GM23338 (cell line): ENCODE results near the gene TGOLN2. TPM values are rescaled to one million over a fixed set of nuclear protein-coding genes. Genes with fewer than 3 reads are reported as not detected.

Experiments used
- ATAC-seq: fragments of 200-7000 bp; cut with Tn5 transposase; 3 replicates; pipeline ENCODE4 v1.9.1; 2020
- DNase-seq: peaks from one replicate; pipeline ENCODE4 v3.0.0-alpha.2; 2015; ENCODE audit warnings: low spot score
- H2AFZ ChIP-seq: fragments of 200-600 bp; sonication (generic); 2 replicates; pipeline ENCODE4 v1.8.0; 2016; ENCODE audit warnings: antibody characterized with exemption, mild to moderate bottlenecking, moderate library complexity
- H3F3A ChIP-seq: fragments of 200-600 bp; sonication (generic); replicated peaks from 2 replicates; pipeline ENCODE4 v1.8.0; 2017; ENCODE audit warnings: antibody characterized with exemption, mixed run types, low read depth
- H3K27ac ChIP-seq: fragments of 200-600 bp; sonication (generic); 2 replicates; pipeline ENCODE4 v1.6.1; 2016; ENCODE audit warnings: low read depth
- H3K27me3 ChIP-seq: fragments of 200-600 bp; sonication (generic); 2 replicates; pipeline ENCODE4 v1.8.0; 2016; ENCODE audit warnings: mild to moderate bottlenecking, mixed run types, moderate library complexity; ENCODE audit not compliant: insufficient read depth
- H3K36me3 ChIP-seq: fragments of 200-600 bp; sonication (generic); 2 replicates; pipeline ENCODE4 v1.8.0; 2016; ENCODE audit warnings: mild to moderate bottlenecking; ENCODE audit not compliant: insufficient read depth
- H3K4me1 ChIP-seq: fragments of 200-600 bp; sonication (generic); 2 replicates; pipeline ENCODE4 v1.8.0; 2016; ENCODE audit warnings: mild to moderate bottlenecking, moderate library complexity; ENCODE audit not compliant: insufficient read depth
- H3K4me2 ChIP-seq: fragments of 200-600 bp; sonication (generic); 2 replicates; pipeline ENCODE4 v1.7.1; 2017; ENCODE audit warnings: mixed run types
- H3K4me3 ChIP-seq: fragments of 200-600 bp; sonication (generic); 2 replicates; pipeline ENCODE4 v1.6.1; 2016; ENCODE audit warnings: mixed run types
- H3K79me2 ChIP-seq: fragments of 200-600 bp; sonication (generic); replicated peaks from 2 replicates; pipeline ENCODE4 v1.8.0; 2017; ENCODE audit warnings: mild to moderate bottlenecking; ENCODE audit not compliant: insufficient read depth
- H3K9me2 ChIP-seq: fragments of 200-600 bp; sonication (generic); 2 replicates; pipeline ENCODE4 v1.8.0; 2017; ENCODE audit not compliant: insufficient read depth
- H4K20me1 ChIP-seq: fragments of 200-600 bp; sonication (generic); replicated peaks from 2 replicates; pipeline ENCODE4 v1.8.0; 2017; ENCODE audit warnings: mild to moderate bottlenecking; ENCODE audit not compliant: insufficient read depth
- H3K27ac Mint-ChIP-seq: 2 replicates; pipeline ENCODE4 v1.8.0; 2020; ENCODE audit warnings: inconsistent platforms, mild to moderate bottlenecking, moderate library complexity, mixed read lengths
- H3K27me3 Mint-ChIP-seq: 3 replicates; pipeline ENCODE4 v1.8.0; 2022; ENCODE audit warnings: low read depth, mild to moderate bottlenecking, moderate library complexity, mixed read lengths, inconsistent platforms; ENCODE audit not compliant: insufficient read depth, poor library complexity
- H3K36me3 Mint-ChIP-seq: 3 replicates; pipeline ENCODE4 v1.8.0; 2021; ENCODE audit warnings: low read depth, mild to moderate bottlenecking, inconsistent platforms, moderate library complexity, mixed read lengths
- H3K4me1 Mint-ChIP-seq: 3 replicates; pipeline ENCODE4 v1.8.0; 2020; ENCODE audit warnings: mild to moderate bottlenecking, inconsistent platforms, mixed read lengths
- H3K4me3 Mint-ChIP-seq: 3 replicates; pipeline ENCODE4 v1.8.0; 2021; ENCODE audit warnings: moderate library complexity, mild to moderate bottlenecking, inconsistent platforms, mixed read lengths
- H3K9me3 Mint-ChIP-seq: 3 replicates; pipeline ENCODE4 v1.8.0; 2020; ENCODE audit warnings: moderate library complexity, mild to moderate bottlenecking, inconsistent platforms, mixed read lengths
- CREB1 ChIP-seq: fragments of 250-450 bp; sonication (Bioruptor Pico); IDR thresholded peaks from 2 replicates; pipeline ENCODE4 v1.5.0; 2020; ENCODE audit warnings: low read depth, mild to moderate bottlenecking, moderate library complexity
- EZH2 ChIP-seq: fragments of 200-600 bp; sonication (generic); IDR thresholded peaks from one replicate; pipeline ENCODE4 v1.8.0; 2017; ENCODE audit warnings: antibody characterized with exemption, mild to moderate bottlenecking, low read depth; ENCODE audit not compliant: unreplicated experiment
- EZH2phosphoT487 ChIP-seq: fragments of 200-600 bp; sonication (generic); IDR thresholded peaks from one replicate; pipeline ENCODE4 v1.8.1; 2018; ENCODE audit warnings: antibody characterized with exemption; ENCODE audit not compliant: unreplicated experiment
- JUNB ChIP-seq: IDR thresholded peaks from one replicate; pipeline ENCODE4 v1.6.1; 2016; ENCODE audit warnings: antibody characterized with exemption; ENCODE audit not compliant: unreplicated experiment
- NANOG ChIP-seq: IDR thresholded peaks from 2 replicates; pipeline ENCODE4 v1.6.1; 2016; ENCODE audit warnings: antibody characterized with exemption, borderline replicate concordance
- STAT1 ChIP-seq: IDR thresholded peaks from one replicate; pipeline ENCODE4 v1.6.1; 2016; ENCODE audit warnings: antibody characterized with exemption; ENCODE audit not compliant: unreplicated experiment
- ZNF114 ChIP-seq: fragments of 250-450 bp; sonication (Bioruptor Pico); IDR thresholded peaks from 2 replicates; pipeline ENCODE4 v1.5.0; 2020; ENCODE audit warnings: mild to moderate bottlenecking, moderate library complexity
- ZNF331 ChIP-seq: fragments of 250-450 bp; sonication (Bioruptor Pico); IDR thresholded peaks from 2 replicates; pipeline ENCODE4 v1.5.0; 2020; ENCODE audit warnings: low read depth, mild to moderate bottlenecking, moderate library complexity
- polyA plus RNA-seq: library from polyadenylated mRNA; unstranded; fragments of >200 nt; fragmentation: Nextera tagmentation; extraction: Ambion mirVana; gene quantifications from 2 replicates; pipeline ENCODE4 v1.2.1, GENCODE V29; 2016
- total RNA-seq: library from RNA; depleted of rRNA; stranded (reverse); fragments of >200 nt; shearing (Covaris generic); gene quantifications from 2 replicates; pipeline ENCODE4 v1.2.3, GENCODE V29; 2014
- TF ChIP-seq, protein P1 (sequence below), 2 experiments: fragments of 200-600 bp in 1 of 2; sonication (generic) in 1 of 2; conservative IDR thresholded peaks; 2 replicates each; pipeline versions ENCODE4 v1.5.1 to v1.6.1; 2016 to 2017; ENCODE audit warnings: antibody characterized with exemption in 2 of 2, low read depth in 2 of 2, mild to moderate bottlenecking in 2 of 2, moderate library complexity in 1 of 2
- TF ChIP-seq, protein P2 (sequence below): IDR thresholded peaks from one replicate; pipeline ENCODE4 v1.6.1; 2018; ENCODE audit warnings: antibody characterized with exemption; ENCODE audit not compliant: unreplicated experiment
- TF ChIP-seq, protein P3 (sequence below): IDR thresholded peaks from 2 replicates; pipeline ENCODE4 v1.6.1; 2016; ENCODE audit warnings: antibody characterized with exemption

TGOLN2 gene
- total and polyA plus RNA-seq, 2 experiments from 2014 or later = 20.8 to 48.3 TPM

DNA sequence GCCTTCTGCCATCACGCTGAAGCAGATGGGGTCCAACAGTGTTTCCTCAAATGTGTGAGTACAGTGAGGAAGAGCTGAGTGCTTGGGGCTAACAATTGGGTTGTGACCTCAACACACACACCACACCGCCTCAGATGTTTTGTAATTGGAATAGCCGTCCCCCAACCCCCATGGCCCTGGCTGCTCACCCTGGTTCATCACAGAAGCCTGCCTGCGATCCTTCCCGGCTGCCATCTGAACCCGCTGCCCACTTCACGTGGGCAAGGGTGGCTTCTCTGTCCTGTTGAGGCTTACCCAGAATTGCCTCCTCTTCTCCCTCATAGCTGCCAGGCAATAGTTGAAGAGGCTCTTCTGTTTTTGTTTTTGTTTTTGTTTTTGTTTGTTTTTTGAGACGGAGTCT lies 44.1 kb downstream of the TGOLN2 start (continued):
- TF ChIP-seq, protein P1, sequence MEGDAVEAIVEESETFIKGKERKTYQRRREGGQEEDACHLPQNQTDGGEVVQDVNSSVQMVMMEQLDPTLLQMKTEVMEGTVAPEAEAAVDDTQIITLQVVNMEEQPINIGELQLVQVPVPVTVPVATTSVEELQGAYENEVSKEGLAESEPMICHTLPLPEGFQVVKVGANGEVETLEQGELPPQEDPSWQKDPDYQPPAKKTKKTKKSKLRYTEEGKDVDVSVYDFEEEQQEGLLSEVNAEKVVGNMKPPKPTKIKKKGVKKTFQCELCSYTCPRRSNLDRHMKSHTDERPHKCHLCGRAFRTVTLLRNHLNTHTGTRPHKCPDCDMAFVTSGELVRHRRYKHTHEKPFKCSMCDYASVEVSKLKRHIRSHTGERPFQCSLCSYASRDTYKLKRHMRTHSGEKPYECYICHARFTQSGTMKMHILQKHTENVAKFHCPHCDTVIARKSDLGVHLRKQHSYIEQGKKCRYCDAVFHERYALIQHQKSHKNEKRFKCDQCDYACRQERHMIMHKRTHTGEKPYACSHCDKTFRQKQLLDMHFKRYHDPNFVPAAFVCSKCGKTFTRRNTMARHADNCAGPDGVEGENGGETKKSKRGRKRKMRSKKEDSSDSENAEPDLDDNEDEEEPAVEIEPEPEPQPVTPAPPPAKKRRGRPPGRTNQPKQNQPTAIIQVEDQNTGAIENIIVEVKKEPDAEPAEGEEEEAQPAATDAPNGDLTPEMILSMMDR (conservative IDR thresholded peaks at IDR 0.05; ENCODE audit: low read depth in 2 of 2) = no peak
- TF ChIP-seq NANOG = no peak
- TF ChIP-seq, protein P2, sequence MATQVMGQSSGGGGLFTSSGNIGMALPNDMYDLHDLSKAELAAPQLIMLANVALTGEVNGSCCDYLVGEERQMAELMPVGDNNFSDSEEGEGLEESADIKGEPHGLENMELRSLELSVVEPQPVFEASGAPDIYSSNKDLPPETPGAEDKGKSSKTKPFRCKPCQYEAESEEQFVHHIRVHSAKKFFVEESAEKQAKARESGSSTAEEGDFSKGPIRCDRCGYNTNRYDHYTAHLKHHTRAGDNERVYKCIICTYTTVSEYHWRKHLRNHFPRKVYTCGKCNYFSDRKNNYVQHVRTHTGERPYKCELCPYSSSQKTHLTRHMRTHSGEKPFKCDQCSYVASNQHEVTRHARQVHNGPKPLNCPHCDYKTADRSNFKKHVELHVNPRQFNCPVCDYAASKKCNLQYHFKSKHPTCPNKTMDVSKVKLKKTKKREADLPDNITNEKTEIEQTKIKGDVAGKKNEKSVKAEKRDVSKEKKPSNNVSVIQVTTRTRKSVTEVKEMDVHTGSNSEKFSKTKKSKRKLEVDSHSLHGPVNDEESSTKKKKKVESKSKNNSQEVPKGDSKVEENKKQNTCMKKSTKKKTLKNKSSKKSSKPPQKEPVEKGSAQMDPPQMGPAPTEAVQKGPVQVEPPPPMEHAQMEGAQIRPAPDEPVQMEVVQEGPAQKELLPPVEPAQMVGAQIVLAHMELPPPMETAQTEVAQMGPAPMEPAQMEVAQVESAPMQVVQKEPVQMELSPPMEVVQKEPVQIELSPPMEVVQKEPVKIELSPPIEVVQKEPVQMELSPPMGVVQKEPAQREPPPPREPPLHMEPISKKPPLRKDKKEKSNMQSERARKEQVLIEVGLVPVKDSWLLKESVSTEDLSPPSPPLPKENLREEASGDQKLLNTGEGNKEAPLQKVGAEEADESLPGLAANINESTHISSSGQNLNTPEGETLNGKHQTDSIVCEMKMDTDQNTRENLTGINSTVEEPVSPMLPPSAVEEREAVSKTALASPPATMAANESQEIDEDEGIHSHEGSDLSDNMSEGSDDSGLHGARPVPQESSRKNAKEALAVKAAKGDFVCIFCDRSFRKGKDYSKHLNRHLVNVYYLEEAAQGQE = no peak
- no peak for TF ChIP-seq ZNF114 (CRISPR knock-in tag)
- no peak for TF ChIP-seq CREB1
- no peak for TF ChIP-seq JUNB
- no peak for TF ChIP-seq STAT1
- no peak for TF ChIP-seq EZH2
- TF ChIP-seq ZNF331 (CRISPR knock-in tag) = no peak
- TF ChIP-seq, protein P3, sequence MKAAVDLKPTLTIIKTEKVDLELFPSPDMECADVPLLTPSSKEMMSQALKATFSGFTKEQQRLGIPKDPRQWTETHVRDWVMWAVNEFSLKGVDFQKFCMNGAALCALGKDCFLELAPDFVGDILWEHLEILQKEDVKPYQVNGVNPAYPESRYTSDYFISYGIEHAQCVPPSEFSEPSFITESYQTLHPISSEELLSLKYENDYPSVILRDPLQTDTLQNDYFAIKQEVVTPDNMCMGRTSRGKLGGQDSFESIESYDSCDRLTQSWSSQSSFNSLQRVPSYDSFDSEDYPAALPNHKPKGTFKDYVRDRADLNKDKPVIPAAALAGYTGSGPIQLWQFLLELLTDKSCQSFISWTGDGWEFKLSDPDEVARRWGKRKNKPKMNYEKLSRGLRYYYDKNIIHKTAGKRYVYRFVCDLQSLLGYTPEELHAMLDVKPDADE = no peak

DNA sequence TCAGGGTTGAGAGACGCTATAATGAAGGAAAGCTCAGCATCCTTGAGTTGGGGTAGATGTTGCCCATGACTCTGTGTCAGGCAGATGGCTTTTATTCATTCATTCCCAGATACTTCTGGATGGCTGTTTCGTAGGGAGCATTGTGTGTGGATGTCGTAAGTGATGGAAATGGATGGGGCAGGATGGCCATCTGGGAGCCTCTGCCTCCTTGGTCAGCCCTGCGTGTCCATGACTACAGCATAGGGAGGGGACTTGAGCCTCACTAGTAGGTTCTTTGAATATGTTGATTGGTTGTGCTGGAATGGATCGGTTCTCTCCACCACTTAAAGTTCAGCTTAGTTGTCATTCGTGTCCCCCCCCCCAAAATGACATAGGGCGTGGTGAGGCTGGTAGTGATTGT lies 44.9 kb downstream of the TGOLN2 start:
- H3K4me3 Mint-ChIP-seq = no peak overlapping the region
- H4K20me1 ChIP-seq = peaks cover 40% of the 10 kb centered on the region
- no peak overlapping the region for H3K4me2 ChIP-seq
- peaks cover 34% of the 10 kb centered on the region for H3K36me3 Mint-ChIP-seq
- no peak for DNase-seq
- peaks cover 35% of the 10 kb centered on the region for H3K27me3 Mint-ChIP-seq
- H3K4me1 ChIP-seq = peaks cover 21% of the 10 kb centered on the region
- ATAC-seq = no peak
- H3K27ac ChIP-seq = no peak overlapping the region
- H3K9me3 Mint-ChIP-seq = no peaks in the 10 kb centered on the region
- peaks cover 9% of the 10 kb centered on the region; the same call in 1 of the 2 replicates for H3K36me3 ChIP-seq
- no peaks in the 10 kb centered on the region for H3K27me3 ChIP-seq
- peaks cover 41% of the 10 kb centered on the region for H3K4me1 Mint-ChIP-seq
- H3K27ac Mint-ChIP-seq = no peak overlapping the region
- H3K79me2 ChIP-seq = peaks cover 57% of the 10 kb centered on the region
- H3K4me3 ChIP-seq = no peak overlapping the region
- peaks cover 26% of the 10 kb centered on the region for H3F3A ChIP-seq
- H2AFZ ChIP-seq = no peak overlapping the region
- H3K9me2 ChIP-seq = no peaks in the 10 kb centered on the region
- TF ChIP-seq ZNF331 (CRISPR knock-in tag) (no peak), JUNB (no peak), ZNF114 (CRISPR knock-in tag) (no peak), EZH2phosphoT487 (no peak)
- TF ChIP-seq, protein P1 (conservative IDR thresholded peaks at IDR 0.05; ENCODE audit: low read depth in 2 of 2) = no peak
